Measurements from ENCODE around the gene ARHGAP12.

The ARHGAP12 gene

DNA sequence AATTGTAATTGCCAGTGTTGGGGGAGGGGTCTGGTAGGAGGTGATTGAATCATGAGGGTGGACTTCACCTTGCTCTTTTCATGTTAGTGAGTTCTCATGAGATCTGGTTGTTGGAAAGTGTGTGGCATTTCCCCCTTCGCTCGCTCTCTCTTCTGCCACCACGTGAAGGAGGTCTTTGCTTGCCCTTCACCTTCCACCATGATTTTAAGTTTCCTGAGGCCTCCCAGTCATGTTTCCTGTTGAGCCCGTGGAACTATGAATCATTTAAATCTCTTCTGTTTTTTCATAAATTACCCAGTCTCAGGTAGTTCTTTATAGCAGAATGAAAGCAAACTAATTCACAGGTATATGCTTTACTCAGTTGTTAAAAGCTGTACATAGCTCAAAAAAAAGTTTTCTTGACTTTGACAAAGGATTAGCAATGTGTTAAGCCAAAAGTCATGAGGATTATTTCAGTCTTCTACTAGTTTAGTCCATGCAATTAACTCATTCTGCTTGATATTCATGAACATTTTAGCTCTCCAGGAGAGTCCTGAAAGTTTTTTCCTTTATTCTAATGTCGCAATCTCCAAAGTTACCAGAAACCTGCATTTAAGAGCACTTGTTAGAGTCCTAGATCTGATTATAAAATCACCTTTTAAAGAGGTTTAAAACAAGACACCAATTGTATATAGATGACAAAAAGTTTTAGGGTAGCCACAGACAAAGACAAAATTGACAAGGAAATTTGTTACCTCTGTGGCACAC, 27.7 kb upstream of the ARHGAP12 start:
- TF ChIP-seq GATA3 (IDR thresholded peaks at IDR 0.05; ENCODE audit: low read depth, low read length): no peak
- no peak for TF ChIP-seq GATA2 (IDR thresholded peaks at IDR 0.05; ENCODE audit: low read depth, low read length)

DNA sequence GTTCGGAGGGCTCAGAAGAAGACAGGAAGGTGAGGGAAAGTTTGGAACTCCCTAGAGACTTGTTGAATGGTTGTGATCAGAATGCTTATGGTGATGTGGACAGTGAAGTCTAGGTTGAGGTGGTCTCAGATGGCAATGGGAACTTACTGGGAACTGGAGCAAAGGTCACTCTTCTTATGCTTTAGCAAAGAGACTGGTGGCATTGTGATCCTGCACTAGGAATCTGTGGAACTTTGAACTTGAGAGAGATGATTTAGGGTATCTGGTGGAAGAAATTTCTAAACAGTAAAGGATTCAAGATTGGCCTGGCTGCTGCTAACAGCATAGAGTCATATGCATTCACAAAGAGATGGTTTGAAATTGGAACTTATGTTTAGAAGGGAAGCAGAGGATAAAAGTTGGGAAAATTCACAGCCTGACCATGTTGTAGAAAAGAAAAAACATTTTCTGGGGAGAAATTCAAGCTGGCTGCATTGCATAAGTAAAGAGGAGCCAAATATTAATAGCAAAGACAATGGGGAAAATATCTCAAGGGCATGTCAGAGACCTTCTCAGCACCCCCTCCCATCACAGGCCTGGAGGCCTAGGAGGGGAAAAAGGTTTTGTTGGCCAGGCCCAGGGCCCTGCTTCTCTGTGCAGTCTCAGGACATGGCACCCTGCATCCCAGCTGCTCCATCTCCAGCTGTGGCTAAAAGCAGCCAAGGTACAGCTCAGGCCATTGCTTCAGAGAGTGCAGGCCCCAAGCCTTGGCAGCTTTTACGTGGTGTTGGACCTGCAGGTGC, 26.0 kb upstream of the ARHGAP12 start:
- no peak for TF ChIP-seq GATA3 (IDR thresholded peaks at IDR 0.05; ENCODE audit: low read depth, low read length)
- TF ChIP-seq GATA2 (IDR thresholded peaks at IDR 0.05; ENCODE audit: low read depth, low read length): no peak

DNA sequence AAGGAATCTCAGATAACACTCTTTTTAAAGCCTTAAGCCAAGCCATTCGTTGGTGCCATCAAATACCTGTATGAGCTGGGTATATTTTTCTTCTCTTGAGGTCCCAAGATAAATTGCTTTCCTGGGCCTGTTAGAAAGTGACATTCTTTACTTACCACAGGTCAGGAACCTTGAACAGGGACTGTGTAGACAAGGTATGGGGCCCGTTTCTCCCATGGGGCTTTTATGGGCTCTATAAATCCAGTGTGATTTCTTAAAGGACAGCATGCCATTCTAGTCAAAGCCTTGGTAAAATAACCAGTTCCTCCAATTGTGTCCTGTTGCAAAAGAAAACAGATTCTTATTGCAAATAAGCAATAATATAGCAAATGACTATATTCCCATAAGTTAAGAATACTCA, 24.8 kb upstream of the ARHGAP12 start:
- TF ChIP-seq GATA3 (IDR thresholded peaks at IDR 0.05; ENCODE audit: low read depth, low read length) (no peak), GATA2 (IDR thresholded peaks at IDR 0.05; ENCODE audit: low read depth, low read length) (no peak)

DNA sequence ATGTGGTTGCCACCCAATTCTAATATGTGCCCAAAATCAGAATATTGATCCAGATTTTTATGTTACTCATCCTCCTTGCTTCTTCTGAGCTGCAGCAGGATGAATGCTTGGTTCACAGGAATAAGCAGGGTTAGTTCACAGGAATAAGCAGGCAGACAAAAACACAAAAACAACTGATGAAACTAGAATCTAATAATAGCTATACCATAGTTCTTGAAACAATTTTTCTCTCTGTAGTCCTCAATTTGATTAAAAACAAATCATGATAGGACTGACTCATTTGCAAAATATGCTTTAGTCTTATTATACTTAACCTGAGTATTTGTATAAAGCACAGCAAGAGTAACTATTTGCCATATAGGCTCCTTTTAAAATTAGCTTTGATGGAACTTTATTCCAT, 24.4 kb upstream of the ARHGAP12 start:
- TF ChIP-seq GATA2 (IDR thresholded peaks at IDR 0.05; ENCODE audit: low read depth, low read length) (no peak), GATA3 (IDR thresholded peaks at IDR 0.05; ENCODE audit: low read depth, low read length) (no peak)

DNA sequence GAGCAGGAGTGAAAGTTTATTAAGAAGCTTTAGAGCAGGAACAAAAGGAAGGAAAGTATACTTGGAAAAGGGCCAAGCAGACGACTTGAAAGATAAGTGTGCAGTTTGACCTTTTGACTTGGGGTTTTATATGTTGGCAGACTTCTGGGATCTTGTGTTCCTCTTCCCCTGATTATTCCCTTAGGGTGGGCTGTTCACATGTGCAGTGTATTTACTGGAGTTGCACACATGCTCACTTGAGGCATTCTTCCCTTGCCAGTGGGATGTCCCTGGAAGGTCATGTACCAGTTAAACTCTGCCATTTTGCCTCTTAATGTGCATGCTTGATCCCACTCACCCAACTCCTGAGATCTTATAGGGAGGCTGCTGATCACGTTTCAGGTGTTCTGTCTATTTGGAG, 23.4 kb upstream of the ARHGAP12 start:
- no peak for TF ChIP-seq GATA3 (IDR thresholded peaks at IDR 0.05; ENCODE audit: low read depth, low read length)
- TF ChIP-seq GATA2 (IDR thresholded peaks at IDR 0.05; ENCODE audit: low read depth, low read length): no peak

DNA sequence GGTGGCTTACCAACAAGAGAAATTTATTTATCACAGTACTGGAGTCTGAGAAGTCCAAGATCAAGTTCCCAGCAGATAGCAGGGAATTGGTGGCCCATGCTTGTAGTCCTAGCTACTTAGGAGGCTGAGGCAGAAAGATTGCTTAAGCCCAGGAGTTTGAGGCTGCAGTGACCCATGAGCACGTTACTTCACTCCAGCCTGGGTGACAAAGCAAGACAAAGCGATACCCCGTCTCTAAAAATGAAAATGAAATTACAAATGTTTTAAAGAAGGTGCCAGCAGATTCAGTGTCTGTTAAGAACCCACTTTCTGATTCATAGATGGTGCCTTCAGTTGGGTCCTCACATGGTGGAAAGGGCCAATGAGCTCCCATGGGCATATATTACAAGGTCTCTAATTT, 20.6 kb upstream of the ARHGAP12 start:
- TF ChIP-seq GATA2 (IDR thresholded peaks at IDR 0.05; ENCODE audit: low read depth, low read length) (no peak), GATA3 (IDR thresholded peaks at IDR 0.05; ENCODE audit: low read depth, low read length) (no peak)

DNA sequence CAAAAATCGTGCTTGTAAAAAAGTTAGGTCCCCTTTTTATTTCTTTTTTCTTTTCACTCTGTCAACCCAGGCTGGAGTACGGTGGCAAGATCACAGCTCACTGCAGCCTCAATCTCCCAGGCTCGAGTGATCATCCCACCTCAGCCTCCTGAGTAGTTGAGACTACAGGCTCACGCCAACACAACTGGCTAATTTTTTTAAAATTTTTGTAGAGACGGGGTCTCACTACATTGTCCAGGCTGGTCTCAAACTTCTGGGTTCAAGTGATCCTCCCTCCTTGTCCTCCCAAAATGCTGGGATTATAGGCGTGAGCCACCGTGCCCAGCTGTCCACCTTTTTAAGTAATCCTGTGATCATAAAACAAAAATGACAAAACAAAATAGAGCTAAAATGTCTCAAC, 19.4 kb upstream of the ARHGAP12 start:
- TF ChIP-seq GATA2 (IDR thresholded peaks at IDR 0.05; ENCODE audit: low read depth, low read length) (no peak), GATA3 (IDR thresholded peaks at IDR 0.05; ENCODE audit: low read depth, low read length) (no peak)

DNA sequence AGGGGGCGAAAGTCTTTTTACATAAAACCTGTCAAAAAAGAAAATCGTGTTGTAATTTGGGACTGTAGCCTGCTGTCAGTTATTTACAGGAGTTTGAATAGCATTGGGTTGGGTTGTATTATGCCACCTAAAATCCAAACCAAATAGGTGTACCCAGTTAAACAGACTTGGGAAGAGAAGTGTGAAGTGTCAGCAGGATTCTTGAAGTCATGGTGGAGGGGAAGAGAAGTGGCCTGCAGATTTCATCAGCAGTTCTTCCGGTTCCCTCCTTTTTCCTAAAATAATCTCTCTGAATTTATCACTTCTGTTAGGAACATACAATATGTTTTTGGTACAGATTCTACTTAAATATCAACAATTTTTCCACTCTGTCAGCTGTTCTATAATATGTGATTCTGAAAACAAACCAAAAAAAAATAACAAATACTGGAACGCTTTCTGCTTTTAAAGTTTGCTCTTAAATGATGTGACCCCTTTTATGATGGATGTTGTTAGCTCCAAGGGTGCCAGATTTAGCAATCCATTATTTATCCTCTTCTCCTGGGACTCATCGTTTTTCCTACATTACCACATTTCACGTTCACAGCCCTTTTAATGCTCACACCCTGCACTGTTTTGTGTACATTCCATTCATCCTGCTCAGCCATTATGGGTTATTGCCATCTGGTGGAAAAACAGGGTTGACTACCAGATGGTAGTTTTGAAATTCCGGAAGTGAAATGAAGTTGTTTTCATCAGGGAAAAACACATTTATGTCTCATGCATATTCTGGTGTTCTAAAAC, 18.7 kb upstream of the ARHGAP12 start:
- no peak for TF ChIP-seq GATA3 (IDR thresholded peaks at IDR 0.05; ENCODE audit: low read depth, low read length)
- no peak for TF ChIP-seq GATA2 (IDR thresholded peaks at IDR 0.05; ENCODE audit: low read depth, low read length)

DNA sequence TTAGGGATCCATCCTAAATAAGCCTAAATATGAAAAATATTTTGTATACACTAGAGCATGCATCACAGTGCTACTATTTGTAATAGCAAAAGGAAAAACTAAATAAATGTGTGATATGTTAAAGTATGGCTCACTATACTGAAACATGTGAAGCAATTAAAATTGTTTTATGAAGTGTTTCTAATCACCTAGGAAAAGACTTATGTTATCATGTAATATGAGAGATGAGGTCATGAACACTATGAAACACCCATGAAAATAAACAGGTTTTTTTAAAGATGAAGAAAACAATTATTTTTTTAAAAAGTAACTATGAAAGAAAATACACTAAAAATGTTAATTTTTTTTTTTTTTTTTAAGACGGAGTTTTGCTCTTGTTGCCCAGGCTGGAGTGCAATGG, 16.8 kb upstream of the ARHGAP12 start:
- TF ChIP-seq GATA2 (IDR thresholded peaks at IDR 0.05; ENCODE audit: low read depth, low read length) (no peak), GATA3 (IDR thresholded peaks at IDR 0.05; ENCODE audit: low read depth, low read length) (no peak)

DNA sequence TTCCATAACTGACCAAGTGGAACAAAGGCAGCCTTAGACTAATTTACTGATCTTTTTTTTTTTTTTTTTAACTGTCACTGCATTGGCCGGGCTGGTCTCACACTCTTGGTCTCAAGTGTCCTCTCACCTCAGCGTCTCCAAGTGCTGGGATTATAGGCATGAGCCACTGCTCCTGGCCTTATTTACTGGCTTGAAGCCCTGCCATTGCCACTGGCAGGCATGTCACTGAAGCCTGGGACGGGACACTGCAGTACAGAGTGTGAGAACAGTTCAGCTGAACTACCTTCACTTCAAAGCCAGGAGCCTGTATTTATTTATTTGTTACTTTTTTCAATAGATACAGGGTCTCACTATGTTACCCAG, 15.4 kb upstream of the ARHGAP12 start:
- TF ChIP-seq GATA2 (IDR thresholded peaks at IDR 0.05; ENCODE audit: low read depth, low read length) (no peak), GATA3 (IDR thresholded peaks at IDR 0.05; ENCODE audit: low read depth, low read length) (no peak)

DNA sequence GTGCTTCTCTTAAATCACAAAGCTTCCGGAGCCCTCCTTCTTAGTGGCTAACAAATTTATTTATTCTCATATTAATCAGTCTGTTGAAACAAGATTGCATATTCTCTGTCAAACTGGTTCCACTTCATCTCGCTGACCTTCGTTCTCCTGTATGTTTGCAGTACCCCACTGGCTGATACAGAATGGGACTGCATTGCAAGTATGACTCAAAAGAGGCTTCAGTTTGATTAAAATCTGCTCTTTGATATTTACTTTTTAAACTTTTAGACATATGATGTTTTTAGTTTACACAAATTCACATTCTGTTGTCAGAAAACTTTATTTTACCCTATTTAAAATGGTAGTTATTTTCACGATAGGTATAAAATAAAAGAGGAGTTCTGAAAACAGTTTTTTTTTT, 14.3 kb upstream of the ARHGAP12 start:
- TF ChIP-seq GATA3 (IDR thresholded peaks at IDR 0.05; ENCODE audit: low read depth, low read length): no peak
- TF ChIP-seq GATA2 (IDR thresholded peaks at IDR 0.05; ENCODE audit: low read depth, low read length): no peak

DNA sequence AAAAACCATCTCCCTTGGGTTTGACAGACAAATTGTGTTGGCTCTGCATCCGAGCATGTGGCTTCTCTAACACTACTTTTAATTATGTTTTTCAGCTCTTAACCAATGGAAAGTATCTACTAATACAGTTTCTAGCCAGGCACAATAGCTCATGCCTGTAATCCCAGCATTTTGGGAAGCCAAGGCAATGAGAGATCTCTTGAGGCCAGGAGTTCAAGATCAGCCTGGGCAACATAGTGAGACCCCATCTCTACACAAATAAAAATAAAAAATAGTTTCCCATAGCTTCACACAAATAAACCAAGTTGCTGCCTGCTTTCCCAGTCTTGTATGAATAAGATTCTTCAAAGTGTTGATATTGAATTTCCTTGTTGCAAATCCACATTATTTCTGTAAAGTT, 13.8 kb upstream of the ARHGAP12 start:
- TF ChIP-seq GATA3 (IDR thresholded peaks at IDR 0.05; ENCODE audit: low read depth, low read length) (no peak), GATA2 (IDR thresholded peaks at IDR 0.05; ENCODE audit: low read depth, low read length) (no peak)

DNA sequence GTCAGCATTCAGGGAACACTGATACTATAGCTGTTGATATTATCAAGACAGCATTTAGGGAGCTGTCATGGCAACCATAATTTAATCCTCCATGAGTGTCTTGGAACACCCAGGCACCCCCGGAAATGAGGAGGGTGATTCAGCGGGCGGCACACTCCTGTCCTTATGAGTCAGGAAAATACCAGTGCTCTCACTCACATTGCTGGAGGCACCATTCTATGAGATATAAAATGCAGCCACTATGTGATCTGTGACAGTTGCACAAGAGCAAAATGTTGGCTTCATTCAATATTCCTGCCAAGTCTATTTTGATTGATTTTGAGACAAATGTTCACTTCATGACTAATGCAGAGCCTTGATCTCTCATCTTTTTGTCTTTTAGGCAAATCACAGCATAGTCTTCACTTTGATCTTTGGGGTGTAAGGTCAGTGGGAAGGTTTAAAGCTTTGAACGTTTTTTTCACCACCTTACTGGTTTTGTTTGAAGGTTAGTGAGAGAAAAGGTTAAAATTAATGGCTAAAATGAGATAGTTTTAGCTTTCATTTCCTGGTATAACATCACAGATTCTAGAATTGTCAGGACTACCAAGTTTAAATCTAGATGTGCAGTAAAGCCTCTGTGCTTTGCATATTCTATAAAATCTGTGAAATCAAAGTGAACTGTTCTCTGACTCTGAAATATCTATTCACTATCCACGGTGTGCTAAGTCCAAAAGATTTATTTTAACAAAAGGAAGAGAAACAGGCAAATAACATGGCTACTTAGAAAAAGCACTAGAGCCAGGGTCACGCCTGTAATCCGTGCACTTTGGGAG, 12.4 kb upstream of the ARHGAP12 start:
- TF ChIP-seq GATA2 (IDR thresholded peaks at IDR 0.05; ENCODE audit: low read depth, low read length) (peak; percentile 66; the same call in 1 of the 2 replicates), GATA3 (IDR thresholded peaks at IDR 0.05; ENCODE audit: low read depth, low read length) (peak; percentile 26; the same call in 1 of the 2 replicates)
